A549 (cell line): Measurements from ENCODE around the gene RNF14. TPM values are rescaled to one million over a fixed set of nuclear protein-coding genes. Genes with fewer than 3 reads are reported as not detected.
A peak's percentile ranks its signal among the peaks of the same experiment; 100 is the strongest.

Source experiments
- ATAC-seq, 2 experiments: fragments of 200-7000 bp in 1 of 2; fragments of >200 bp in 1 of 2; cut with Nextera tagmentation in 1 of 2; cut with Tn5 transposase in 1 of 2; 3 replicates each; pipeline versions ENCODE4 v1.8.0 to v1.9.1; 2018 to 2020; ENCODE audit warnings: mild to moderate bottlenecking in 1 of 2, moderate library complexity in 1 of 2
- CTCF ChIA-PET: fragments of 300-600 bp; sonication (Branson Sonifier 250); formaldehyde crosslinking; extraction: SDS; loops from one replicate; lab custom pipeline; 2021; ENCODE audit warnings: antibody characterized with exemption, inconsistent platforms; lab: Yijun Ruan, JAX
- POLR2A ChIA-PET: fragments of 350-600 bp; formaldehyde crosslinking; extraction: SDS; loops from one replicate; lab custom pipeline; 2021; ENCODE audit warnings: antibody characterized with exemption, inconsistent platforms; lab: Yijun Ruan, JAX
- DNase-seq, 2 experiments: peaks; one replicate each; pipeline versions ENCODE4 v3.0.0 to v3.0.0-alpha.2; 2011 to 2016; ENCODE audit warnings: low read depth in 1 of 2, low spot score in 1 of 2
- FAIRE-seq: peaks from 2 replicates; lab custom pipeline; 2011; peaks lifted over from hg19 to GRCh38; lab: Jason Lieb, UNC
- H3K27ac ChIP-seq, 2 experiments: fragments of >200 bp; sonication (Bioruptor Twin); formaldehyde crosslinking; 3 replicates each; pipeline ENCODE4 v1.5.1; 2016 to 2017
- H3K4me1 ChIP-seq: fragments of >200 bp; sonication (Bioruptor Twin); formaldehyde crosslinking; 3 replicates; pipeline ENCODE4 v1.6.1; 2016
- H3K4me2 ChIP-seq: fragments of >200 bp; sonication (Bioruptor Twin); formaldehyde crosslinking; 3 replicates; pipeline ENCODE4 v1.6.1; 2016
- H3K4me3 ChIP-seq: fragments of >200 bp; sonication (Bioruptor Twin); formaldehyde crosslinking; 3 replicates; pipeline ENCODE4 v1.5.1; 2016
- H3K9me3 ChIP-seq: fragments of >200 bp; sonication (Bioruptor Twin); formaldehyde crosslinking; 3 replicates; pipeline ENCODE4 v1.6.1; 2016
- ATOH8 ChIP-seq: fragments of 250-450 bp; sonication (Bioruptor Pico); IDR thresholded peaks from 2 replicates; pipeline ENCODE4 v1.5.0; 2020; ENCODE audit warnings: low read depth, mild to moderate bottlenecking, moderate library complexity
- BCL3 ChIP-seq: fragments of >200 bp; sonication (Bioruptor Twin); formaldehyde crosslinking; IDR thresholded peaks from 3 replicates; pipeline ENCODE4 v1.6.1; 2016
- CBX2 ChIP-seq: fragments of 200-600 bp; sonication (generic); IDR thresholded peaks from 2 replicates; pipeline ENCODE4 v1.6.1; 2016; ENCODE audit warnings: low read depth, mild to moderate bottlenecking, borderline replicate concordance
- CBX8 ChIP-seq: fragments of 200-600 bp; sonication (generic); IDR thresholded peaks from 2 replicates; pipeline ENCODE4 v1.6.1; 2016
- CHD4 ChIP-seq: fragments of 200-600 bp; sonication (generic); IDR thresholded peaks from 2 replicates; pipeline ENCODE4 v1.6.1; 2016; ENCODE audit warnings: antibody characterized with exemption, mild to moderate bottlenecking, borderline replicate concordance
- CTCF ChIP-seq: fragments of >200 bp; sonication (Bioruptor Twin); formaldehyde crosslinking; IDR thresholded peaks from 3 replicates; pipeline ENCODE4 v1.5.1; 2016
- E2F6 ChIP-seq: IDR thresholded peaks from 2 replicates; pipeline ENCODE4 v1.6.1; 2012; ENCODE audit warnings: low read depth, borderline replicate concordance
- EHF ChIP-seq: fragments of 250-450 bp; sonication (Bioruptor Pico); IDR thresholded peaks from 2 replicates; pipeline ENCODE4 v1.5.0; 2020; ENCODE audit warnings: mild to moderate bottlenecking
- EHMT2 ChIP-seq: fragments of 200-600 bp; sonication (generic); IDR thresholded peaks from 2 replicates; pipeline ENCODE4 v1.6.1; 2016; ENCODE audit warnings: antibody characterized with exemption, low read depth, mild to moderate bottlenecking, moderate library complexity
- GATA3 ChIP-seq: IDR thresholded peaks from 2 replicates; pipeline ENCODE4 v1.6.1; 2012; ENCODE audit warnings: borderline replicate concordance
- HES2 ChIP-seq: fragments of >200 bp; sonication (Bioruptor Twin); formaldehyde crosslinking; IDR thresholded peaks from 2 replicates; pipeline ENCODE4 v1.6.1; 2016
- HEYL ChIP-seq: fragments of 250-450 bp; sonication (Bioruptor Pico); IDR thresholded peaks from 2 replicates; pipeline ENCODE4 v1.8.0; 2021; ENCODE audit warnings: mild to moderate bottlenecking, moderate library complexity
- HMGXB4 ChIP-seq: fragments of 250-450 bp; sonication (Bioruptor Pico); IDR thresholded peaks from 2 replicates; pipeline ENCODE4 v1.5.0; 2021; ENCODE audit warnings: mild to moderate bottlenecking, moderate library complexity, borderline replicate concordance
- HOXB5 ChIP-seq: fragments of 250-450 bp; sonication (Bioruptor Pico); IDR thresholded peaks from 2 replicates; pipeline ENCODE4 v1.5.0; 2020; ENCODE audit warnings: mild to moderate bottlenecking, moderate library complexity
- JUN ChIP-seq, 2 experiments: fragments of >200 bp; sonication (Bioruptor Twin); formaldehyde crosslinking; IDR thresholded peaks; 2 replicates in 1 of 2; 3 replicates in 1 of 2; pipeline ENCODE4 v1.6.1; 2016 to 2017
- JUNB ChIP-seq: fragments of >200 bp; sonication (Bioruptor Twin); formaldehyde crosslinking; IDR thresholded peaks from 2 replicates; pipeline ENCODE4 v1.6.1; 2016
- KDM1A ChIP-seq: fragments of 200-600 bp; sonication (generic); IDR thresholded peaks from 2 replicates; pipeline ENCODE4 v1.6.1; 2016; ENCODE audit warnings: low read depth, mild to moderate bottlenecking
- MYC ChIP-seq: IDR thresholded peaks from 2 replicates; pipeline ENCODE4 v1.6.1; 2012; ENCODE audit warnings: mild to moderate bottlenecking, inconsistent platforms, low read length, improper control_type of control experiment, borderline replicate concordance
- PHF8 ChIP-seq: fragments of 200-600 bp; sonication (generic); IDR thresholded peaks from 2 replicates; pipeline ENCODE4 v1.6.1; 2016; ENCODE audit warnings: low read depth, mild to moderate bottlenecking, antibody characterized with exemption, moderate library complexity, borderline replicate concordance
- POLR2AphosphoS2 ChIP-seq: conservative IDR thresholded peaks from 2 replicates; pipeline ENCODE4 v1.6.1; 2012; ENCODE audit warnings: low read length, improper control_type of control experiment, inconsistent platforms
- RAD21 ChIP-seq, 2 experiments: fragments of >200 bp in 1 of 2; sonication (Bioruptor Twin) in 1 of 2; formaldehyde crosslinking in 1 of 2; IDR thresholded peaks in 1 of 2; conservative IDR thresholded peaks in 1 of 2; 2 replicates in 1 of 2; 3 replicates in 1 of 2; pipeline ENCODE4 v1.6.1; 2012 to 2018; ENCODE audit warnings: inconsistent platforms in 1 of 2
- RARB ChIP-seq: fragments of 250-450 bp; sonication (Bioruptor Pico); IDR thresholded peaks from 2 replicates; pipeline ENCODE4 v1.8.0; 2021; ENCODE audit warnings: mild to moderate bottlenecking, moderate library complexity
- RFX5 ChIP-seq: fragments of 450-650 bp; IDR thresholded peaks from 2 replicates; pipeline ENCODE4 v1.7.1; 2014; ENCODE audit warnings: antibody characterized with exemption, mild to moderate bottlenecking, moderate library complexity
- SMC3 ChIP-seq: fragments of >200 bp; sonication (Bioruptor Twin); formaldehyde crosslinking; IDR thresholded peaks from 3 replicates; pipeline ENCODE4 v1.6.1; 2018; ENCODE audit warnings: inconsistent platforms
- TFCP2L1 ChIP-seq: fragments of 250-450 bp; sonication (Bioruptor Pico); IDR thresholded peaks from 2 replicates; pipeline ENCODE4 v1.5.0; 2021; ENCODE audit warnings: mild to moderate bottlenecking
- TP53 ChIP-seq: fragments of 250-450 bp; sonication (Bioruptor Pico); IDR thresholded peaks from 2 replicates; pipeline ENCODE4 v1.5.0; 2021; ENCODE audit warnings: mild to moderate bottlenecking, moderate library complexity
- USF2 ChIP-seq: fragments of 450-650 bp; IDR thresholded peaks from 2 replicates; pipeline ENCODE4 v1.6.1; 2014; ENCODE audit warnings: antibody characterized with exemption
- ZFP36 ChIP-seq: fragments of 450-650 bp; IDR thresholded peaks from 2 replicates; pipeline ENCODE4 v1.6.1; 2014; ENCODE audit warnings: borderline replicate concordance; ENCODE audit not compliant: partially characterized antibody
- WGBS: methylation state at CpG from one replicate; pipeline ENCODE4 v1.1.6; 2017; ENCODE audit errors: missing lambda C conversion rate; 5-methylcytosine and 5-hydroxymethylcytosine counted together
- polyA plus RNA-seq, 4 experiments: library from polyadenylated mRNA; depleted of rRNA in 3 of 4; stranded (reverse); fragments of >200 nt; fragmentation: RNase III in 1 of 4; extraction: RNeasy Plus Mini Kit Qiagen cat#74134 plus additional on column Dnase treatment in 1 of 4; gene quantifications; 2 replicates in 3 of 4; 3 replicates in 1 of 4; pipeline ENCODE4 v1.2.3, GENCODE V29; 2011 to 2017

RNF14 gene
- polyA plus RNA-seq, 2 of the 4 experiments (the other 2 are of a cell fraction) = 43.2 to 47.4 TPM

- TF ChIP-seq HES2 = no peak
- peak; percentile 78; the same call in 2 of the 3 replicates for TF ChIP-seq BCL3
- TF ChIP-seq JUN (IDR thresholded peaks at IDR 0.05) = peak in 1 of 2 experiments; percentile 60; a peak in 1 of 5 replicates
- TF ChIP-seq RARB (CRISPR knock-in tag) = no peak
- TF ChIP-seq CHD4 = no peak
- no peak for TF ChIP-seq USF2
- no peak for TF ChIP-seq TP53 (CRISPR knock-in tag)
- TF ChIP-seq JUNB = no peak
- TF ChIP-seq POLR2AphosphoS2 = no peak
- TF ChIP-seq RFX5 = no peak
- TF ChIP-seq CTCF = no peak
- TF ChIP-seq KDM1A = no peak
- TF ChIP-seq HEYL (CRISPR knock-in tag) = no peak
- no peak for TF ChIP-seq GATA3
- TF ChIP-seq CBX8 = no peak
- no peak for TF ChIP-seq SMC3
- TF ChIP-seq E2F6 = no peak
Measured at GRCh38 chr5:142024771-142025304, 55.9 kb downstream of the RNF14 start (continued).

- FAIRE-seq (no peak), ATAC-seq (no peak), DNase-seq (no peak)
- 66% methylated on average over 8 of the region's 8 CpGs for WGBS
- POLR2A ChIA-PET = interaction anchor here (1.0 to 1.7 kb wide), 3 partner anchors 9 to 82 kb away, joined by 3 to 7 read pairs (median 4); partner anchors contain the start of gene GNPDA1
- Histone ChIP-seq H3K9me3 (no peaks in the 10 kb centered on the region; the same call in 1 of the 3 replicates), H3K4me1 (peaks cover 4% of the 10 kb centered on the region; the same call in 1 of the 3 replicates), H3K27ac (peak overlapping the region; percentile 77 to 86; a peak in 5 of 6 replicates), H3K4me2 (peak overlapping the region; percentile 76), H3K4me3 (peak overlapping the region; percentile 46)
- CTCF ChIA-PET = interaction anchor here (2.2 kb wide), 1 partner anchor 10 kb away, joined by 17 read pairs; no protein-coding TSS in a partner anchor
- no peak for TF ChIP-seq RAD21 (conservative IDR thresholded peaks at IDR 0.05 in 1 of 2, IDR thresholded peaks at IDR 0.05 in 1 of 2)
- TF ChIP-seq PHF8 = no peak
- TF ChIP-seq ATOH8 (CRISPR knock-in tag) = no peak
- TF ChIP-seq HMGXB4 (CRISPR knock-in tag) = no peak
- TF ChIP-seq EHMT2 = no peak
- TF ChIP-seq EHF = no peak
- TF ChIP-seq ZFP36 = no peak
- TF ChIP-seq MYC = no peak
- TF ChIP-seq CBX2 = no peak
- TF ChIP-seq TFCP2L1 (CRISPR knock-in tag) = no peak
- no peak for TF ChIP-seq HOXB5
Measured at GRCh38 chr5:142025637-142026036, 56.7 kb downstream of the RNF14 start.
